MCF 10A (cell line): ENCODE measurements around the gene UACA. TPM values are rescaled to one million over a fixed set of nuclear protein-coding genes. Genes with fewer than 3 reads are reported as not detected.

ENCODE experiments used
- BruUV-seq: library from RNA; stranded (reverse); fragments of 400-500 nt; replicated peaks from 2 replicates; lab custom pipeline; 2021; lab: Mats Ljungman, UMichigan
- CTCF ChIA-PET: fragments of 300-600 bp; sonication (Branson Sonifier 250); formaldehyde crosslinking; extraction: SDS; loops from one replicate; lab custom pipeline; 2021; ENCODE audit warnings: antibody characterized with exemption, inconsistent platforms; lab: Yijun Ruan, JAX
- POLR2A ChIA-PET: fragments of 300-600, 350-650 bp; sonication (Branson Sonifier 250); formaldehyde crosslinking; extraction: SDS; loops from one replicate; lab custom pipeline; 2020; ENCODE audit warnings: antibody characterized with exemption, inconsistent platforms; lab: Yijun Ruan, JAX
- DNase-seq: peaks from one replicate; pipeline ENCODE4 v3.0.0-alpha.2; 2018; ENCODE audit not compliant: unreplicated experiment
- H3K27ac Mint-ChIP-seq: one replicate; pipeline ENCODE4 v1.8.0; 2022; ENCODE audit warnings: mild to moderate bottlenecking, low read depth, mixed read lengths; ENCODE audit not compliant: unreplicated experiment
- H3K27me3 Mint-ChIP-seq: one replicate; pipeline ENCODE4 v1.8.0; 2022; ENCODE audit warnings: mixed read lengths; ENCODE audit not compliant: insufficient read depth, unreplicated experiment
- H3K36me3 Mint-ChIP-seq: one replicate; pipeline ENCODE4 v1.8.0; 2022; ENCODE audit warnings: mild to moderate bottlenecking, moderate library complexity, mixed read lengths; ENCODE audit not compliant: insufficient read depth, unreplicated experiment
- H3K4me1 Mint-ChIP-seq: one replicate; pipeline ENCODE4 v1.8.0; 2022; ENCODE audit warnings: mixed read lengths; ENCODE audit not compliant: insufficient read depth, unreplicated experiment
- H3K4me3 Mint-ChIP-seq: one replicate; pipeline ENCODE4 v1.8.0; 2022; ENCODE audit warnings: mild to moderate bottlenecking, moderate library complexity, mixed read lengths; ENCODE audit not compliant: unreplicated experiment
- H3K9me3 Mint-ChIP-seq: one replicate; pipeline ENCODE4 v1.8.0; 2022; ENCODE audit warnings: mixed read lengths; ENCODE audit not compliant: unreplicated experiment
- intact Hi-C: fragments of 100-400 bp; cut with micrococcal nuclease; formaldehyde crosslinking; loops from 2 replicates; pipeline ENCODE4 v1.14.1; 2022
- total RNA-seq: library from RNA; stranded (reverse); gene quantifications from 2 replicates; pipeline ENCODE4 v1.2.3, GENCODE V29; 2022
- TF ChIP-seq, protein P1 (sequence below): fragments of 200-600 bp; IDR thresholded peaks from one replicate; pipeline ENCODE4 v1.8.0; 2022; ENCODE audit warnings: antibody characterized with exemption, mild to moderate bottlenecking; ENCODE audit not compliant: unreplicated experiment

Gene UACA
- total RNA-seq, 1 experiment from 2014 or later: 37.0 TPM

DNA sequence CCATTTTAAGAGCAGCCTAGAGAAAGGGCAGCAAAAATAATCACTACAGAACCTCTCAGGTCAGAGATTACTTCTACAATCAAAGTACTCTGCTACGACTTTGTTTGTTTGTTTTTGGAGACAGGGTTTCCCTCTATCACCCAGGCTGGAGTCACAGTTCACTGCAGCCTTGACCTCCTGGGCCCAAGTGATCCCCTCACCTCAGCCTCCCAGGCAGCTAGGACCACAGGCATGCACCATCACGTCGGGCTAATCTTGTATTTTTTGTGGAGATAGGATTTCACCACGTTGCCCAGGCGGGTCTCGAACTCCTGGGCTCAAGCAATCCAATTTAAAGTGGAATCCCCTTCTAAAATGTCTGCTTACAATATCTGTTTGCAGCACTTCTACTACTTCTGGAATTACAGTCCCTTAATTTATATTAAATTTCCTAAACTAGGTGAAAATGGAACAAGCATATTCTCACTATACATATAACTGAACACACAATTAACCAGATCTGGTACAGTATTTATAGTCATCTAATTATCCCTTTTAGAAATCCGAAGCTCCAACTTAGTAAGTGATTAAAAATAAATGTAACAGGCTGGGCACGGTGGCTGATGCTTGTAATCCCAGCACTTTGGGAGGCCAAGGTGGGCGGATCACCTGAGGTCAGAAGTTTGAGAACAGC, 4.4 kb downstream of the UACA start:
- intact Hi-C loops: loop anchor here (10.0 kb wide), 1 partner anchor 116 kb away; no protein-coding TSS in a partner anchor
- Mint-ChIP-seq H3K9me3 (no peaks in the 10 kb centered on the region), H3K27ac (no peak overlapping the region), H3K4me3 (no peak overlapping the region), H3K36me3 (no peaks in the 10 kb centered on the region), H3K27me3 (no peaks in the 10 kb centered on the region), H3K4me1 (peaks cover 14% of the 10 kb centered on the region)
- ChIA-PET CTCF (interaction anchor here (1.1 kb wide), 2 partner anchors 53 to 66 kb away, joined by 3 read pairs; no protein-coding TSS in a partner anchor), POLR2A (interaction anchor here (0.9 to 1.1 kb wide), 3 partner anchors 11 to 659 kb away, joined by 3 to 4 read pairs (median 4); no protein-coding TSS in a partner anchor)
- TF ChIP-seq, protein P1, sequence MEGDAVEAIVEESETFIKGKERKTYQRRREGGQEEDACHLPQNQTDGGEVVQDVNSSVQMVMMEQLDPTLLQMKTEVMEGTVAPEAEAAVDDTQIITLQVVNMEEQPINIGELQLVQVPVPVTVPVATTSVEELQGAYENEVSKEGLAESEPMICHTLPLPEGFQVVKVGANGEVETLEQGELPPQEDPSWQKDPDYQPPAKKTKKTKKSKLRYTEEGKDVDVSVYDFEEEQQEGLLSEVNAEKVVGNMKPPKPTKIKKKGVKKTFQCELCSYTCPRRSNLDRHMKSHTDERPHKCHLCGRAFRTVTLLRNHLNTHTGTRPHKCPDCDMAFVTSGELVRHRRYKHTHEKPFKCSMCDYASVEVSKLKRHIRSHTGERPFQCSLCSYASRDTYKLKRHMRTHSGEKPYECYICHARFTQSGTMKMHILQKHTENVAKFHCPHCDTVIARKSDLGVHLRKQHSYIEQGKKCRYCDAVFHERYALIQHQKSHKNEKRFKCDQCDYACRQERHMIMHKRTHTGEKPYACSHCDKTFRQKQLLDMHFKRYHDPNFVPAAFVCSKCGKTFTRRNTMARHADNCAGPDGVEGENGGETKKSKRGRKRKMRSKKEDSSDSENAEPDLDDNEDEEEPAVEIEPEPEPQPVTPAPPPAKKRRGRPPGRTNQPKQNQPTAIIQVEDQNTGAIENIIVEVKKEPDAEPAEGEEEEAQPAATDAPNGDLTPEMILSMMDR: no peak
- no peak for DNase-seq
- no TSS peak for BruUV-seq

DNA sequence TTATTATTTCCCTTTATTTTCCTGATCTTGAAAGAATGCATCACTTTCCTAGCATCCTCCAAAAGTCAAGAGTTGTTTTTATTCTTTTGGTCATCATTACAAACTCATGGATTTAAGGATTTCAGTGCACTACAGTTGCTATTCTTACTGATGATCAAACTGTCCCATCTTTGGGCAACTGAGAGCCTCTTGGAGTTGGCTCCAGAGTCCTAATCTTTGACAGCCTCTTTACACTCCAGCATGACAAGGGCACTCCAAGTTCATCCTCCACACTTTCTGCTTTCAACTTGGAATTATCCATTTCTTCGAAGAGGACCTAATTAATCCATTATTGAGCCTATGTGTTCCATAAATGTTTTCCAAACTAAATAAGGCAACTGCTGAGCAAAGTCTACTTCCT, 5.7 kb downstream of the UACA start:
- Mint-ChIP-seq H3K4me3 (no peak overlapping the region), H3K27me3 (no peaks in the 10 kb centered on the region), H3K9me3 (no peaks in the 10 kb centered on the region), H3K36me3 (no peaks in the 10 kb centered on the region), H3K4me1 (peaks cover 12% of the 10 kb centered on the region), H3K27ac (no peak overlapping the region)
- ChIA-PET POLR2A (interaction anchor here (0.9 to 1.2 kb wide), 2 partner anchors 15 to 60 kb away, joined by 3 read pairs; no protein-coding TSS in a partner anchor), CTCF (interaction anchor here (3.9 kb wide), 1 partner anchor 54 kb away, joined by 19 read pairs; no protein-coding TSS in a partner anchor)
- TF ChIP-seq, protein P1: no peak
- intact Hi-C loops: loop anchor here (10.0 kb wide), 1 partner anchor 117 kb away; no protein-coding TSS in a partner anchor
- no TSS peak for BruUV-seq
- DNase-seq: no peak

DNA sequence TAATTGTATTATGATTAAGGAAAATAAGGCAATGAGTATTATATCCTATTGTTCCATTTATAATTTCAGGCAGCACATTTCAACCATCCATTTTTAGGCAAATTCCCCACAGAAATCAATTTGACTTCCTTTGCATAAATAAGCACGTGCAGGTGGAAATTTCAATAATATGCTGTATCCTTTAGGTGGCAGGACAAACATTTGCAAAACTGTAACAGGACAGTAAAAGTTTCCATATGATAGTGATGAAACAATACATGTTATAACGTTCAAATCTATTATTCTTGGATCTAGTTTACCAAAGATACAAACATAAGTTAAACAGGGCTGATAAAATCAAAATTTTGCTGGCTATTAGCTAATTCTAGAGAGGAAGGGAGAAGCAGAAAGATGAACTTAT, 8.5 kb downstream of the UACA start:
- H3K27me3 Mint-ChIP-seq: no peaks in the 10 kb centered on the region
- intact Hi-C loops: loop anchor here (10.0 kb wide), 1 partner anchor 120 kb away; no protein-coding TSS in a partner anchor
- TF ChIP-seq, protein P1: no peak
- no peaks in the 10 kb centered on the region for H3K9me3 Mint-ChIP-seq
- no peaks in the 10 kb centered on the region for H3K36me3 Mint-ChIP-seq
- no peak overlapping the region for H3K4me3 Mint-ChIP-seq
- POLR2A ChIA-PET: interaction anchor here (0.6 to 2.9 kb wide), 5 partner anchors 9 to 1352 kb away, joined by 3 to 11 read pairs (median 4); partner anchors contain the start of gene UACA
- peak overlapping the region; percentile 25 for H3K27ac Mint-ChIP-seq
- DNase-seq: no peak
- CTCF ChIA-PET: interaction anchor here (3.9 kb wide), 1 partner anchor 57 kb away, joined by 19 read pairs; no protein-coding TSS in a partner anchor
- peaks cover 12% of the 10 kb centered on the region for H3K4me1 Mint-ChIP-seq
- BruUV-seq: no TSS peak
